Embryonic facial prominence (tissue), 1 donor: Measurements from ENCODE around the gene POLRMT.
"Not testable (repeated sequence)": the region's sequence is repeated elsewhere in the genome, so short reads cannot be mapped to it uniquely, and the experiment has no call there.

Experiments
- DNase-seq: peaks from one replicate; pipeline ENCODE4 v3.0.0-alpha.2; 2016; ENCODE audit errors: extremely low spot score

Gene POLRMT

GRCh38 chr19:628168-628567 is 5.2 kb downstream of the POLRMT start:
- DNase-seq, result no peak

GRCh38 chr19:626566-626965 is 6.8 kb downstream of the POLRMT start:
- DNase-seq, result not testable (repeated sequence)

GRCh38 chr19:625257-625656 is 8.1 kb downstream of the POLRMT start:
- no peak for DNase-seq

GRCh38 chr19:624433-625109 is 8.8 kb downstream of the POLRMT start:
- DNase-seq, result no peak

GRCh38 chr19:623974-624373 is 9.4 kb downstream of the POLRMT start:
- DNase-seq, result no peak

- DNase-seq, result no peak
Measured at GRCh38 chr19:623175-623916, 10.0 kb downstream of the POLRMT start.

GRCh38 chr19:622666-623065 is 10.7 kb downstream of the POLRMT start:
- no peak for DNase-seq

GRCh38 chr19:621819-622218 is 11.5 kb downstream of the POLRMT start:
- no peak for DNase-seq

GRCh38 chr19:621191-621590 is 12.1 kb downstream of the POLRMT start:
- not testable (repeated sequence) for DNase-seq

- no peak for DNase-seq
Measured at GRCh38 chr19:620166-620862, 13.0 kb downstream of the POLRMT start.

GRCh38 chr19:619286-620002 is 13.9 kb downstream of the POLRMT start:
- DNase-seq, result no peak

GRCh38 chr19:618674-619285 is 14.6 kb downstream of the POLRMT start:
- DNase-seq, result no peak

- no peak for DNase-seq
Measured at GRCh38 chr19:618247-618619, 15.1 kb downstream of the POLRMT start.

- no peak for DNase-seq
Measured at GRCh38 chr19:617551-618246, 15.6 kb downstream of the POLRMT start.

GRCh38 chr19:616747-617526 is 16.4 kb downstream of the POLRMT start:
- DNase-seq, result no peak

- DNase-seq, result no peak
Measured at GRCh38 chr19:616062-616700, 17.2 kb downstream of the POLRMT start.

- no peak for DNase-seq
Measured at GRCh38 chr19:615619-616018, 17.7 kb downstream of the POLRMT start.

GRCh38 chr19:613732-614567 is 19.4 kb downstream of the POLRMT start:
- no peak for DNase-seq

- DNase-seq, result no peak
Measured at GRCh38 chr19:612941-613340, 20.4 kb downstream of the POLRMT start.
